ENCODE data around the gene MYCBP.

DNA sequence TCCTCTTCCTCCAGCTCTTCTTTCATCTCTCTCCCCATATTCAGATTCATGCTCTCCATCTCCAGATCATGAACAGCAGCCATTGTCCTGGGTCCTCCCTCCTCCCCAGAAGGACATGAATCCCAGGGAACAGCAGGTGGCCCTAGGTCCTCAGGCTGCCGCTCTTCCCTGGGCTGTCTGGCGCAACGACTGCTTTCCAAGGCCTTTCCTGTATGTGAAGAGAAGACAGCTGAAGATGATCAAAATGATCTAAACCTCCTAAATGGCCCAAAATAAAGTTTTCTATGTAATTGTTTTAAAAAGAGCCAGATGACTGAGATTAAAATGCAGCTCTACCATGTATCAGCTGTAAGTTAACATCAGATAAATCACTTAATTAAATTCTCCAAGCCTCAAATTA is 46.0 kb upstream of the MYCBP start:
- TF ChIP-seq ZNF274 (IDR thresholded peaks at IDR 0.05; ENCODE audit: low read depth, low read length) = no peak
- no peak for TF ChIP-seq YY1 (IDR thresholded peaks at IDR 0.05; ENCODE audit: insufficient read depth, insufficient read length)
